ENCODE measurements around the gene KIF16B.

The KIF16B gene

DNA sequence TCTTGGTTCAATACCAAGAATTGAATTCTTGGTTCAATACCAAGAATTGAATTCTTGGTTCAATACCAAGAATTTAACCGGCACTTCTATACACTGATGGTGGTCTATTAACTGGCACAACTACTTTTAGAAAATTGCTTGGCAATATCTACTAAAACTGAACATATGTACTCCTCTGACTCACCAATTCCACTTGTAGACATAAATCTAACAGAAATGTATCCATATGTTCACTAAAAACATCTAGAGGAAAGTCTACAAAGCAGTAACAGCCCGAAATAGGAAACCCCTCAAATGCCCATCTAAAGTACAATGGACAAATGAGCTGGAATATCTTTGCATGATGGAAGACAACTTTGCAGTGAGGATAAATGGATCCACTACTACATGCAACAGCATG is 71.9 kb downstream of the KIF16B start:
- no peak for DNase-seq
- no peaks in the 10 kb centered on the region for H3K27me3 Mint-ChIP-seq
- no peak overlapping the region for H3K4me3 Mint-ChIP-seq
- no peaks in the 10 kb centered on the region for H3K4me1 Mint-ChIP-seq (ENCODE audit: low read depth)
- H3K27ac Mint-ChIP-seq, result no peak overlapping the region
- H3K36me3 Mint-ChIP-seq (ENCODE audit: low read depth), result peaks cover 68% of the 10 kb centered on the region
- H3K9me3 Mint-ChIP-seq, result no peaks in the 10 kb centered on the region

DNA sequence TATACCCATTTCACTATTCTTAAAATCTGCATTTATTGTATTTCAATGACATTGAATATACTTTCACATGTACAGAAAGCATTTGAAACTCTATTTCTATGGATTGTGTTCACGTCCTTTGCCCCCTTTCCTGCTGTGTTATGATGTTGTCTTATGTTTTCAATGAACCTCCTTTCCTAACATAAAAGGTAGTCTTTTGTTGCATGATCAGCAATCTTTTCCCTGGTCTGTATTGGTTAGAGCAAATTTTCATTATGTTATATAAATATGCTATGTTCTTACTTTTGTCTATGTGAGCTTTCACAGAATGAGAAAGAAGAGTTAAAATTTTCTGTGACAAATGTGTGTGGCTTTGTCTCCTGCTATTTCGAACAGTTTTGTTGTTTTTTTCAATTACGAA is 73.1 kb downstream of the KIF16B start:
- no peak overlapping the region for H3K4me3 Mint-ChIP-seq
- H3K36me3 Mint-ChIP-seq (ENCODE audit: low read depth), result peaks cover 68% of the 10 kb centered on the region
- no peak for DNase-seq
- H3K9me3 Mint-ChIP-seq, result no peaks in the 10 kb centered on the region
- no peaks in the 10 kb centered on the region for H3K4me1 Mint-ChIP-seq (ENCODE audit: low read depth)
- H3K27ac Mint-ChIP-seq, result no peak overlapping the region
- no peaks in the 10 kb centered on the region for H3K27me3 Mint-ChIP-seq

DNA sequence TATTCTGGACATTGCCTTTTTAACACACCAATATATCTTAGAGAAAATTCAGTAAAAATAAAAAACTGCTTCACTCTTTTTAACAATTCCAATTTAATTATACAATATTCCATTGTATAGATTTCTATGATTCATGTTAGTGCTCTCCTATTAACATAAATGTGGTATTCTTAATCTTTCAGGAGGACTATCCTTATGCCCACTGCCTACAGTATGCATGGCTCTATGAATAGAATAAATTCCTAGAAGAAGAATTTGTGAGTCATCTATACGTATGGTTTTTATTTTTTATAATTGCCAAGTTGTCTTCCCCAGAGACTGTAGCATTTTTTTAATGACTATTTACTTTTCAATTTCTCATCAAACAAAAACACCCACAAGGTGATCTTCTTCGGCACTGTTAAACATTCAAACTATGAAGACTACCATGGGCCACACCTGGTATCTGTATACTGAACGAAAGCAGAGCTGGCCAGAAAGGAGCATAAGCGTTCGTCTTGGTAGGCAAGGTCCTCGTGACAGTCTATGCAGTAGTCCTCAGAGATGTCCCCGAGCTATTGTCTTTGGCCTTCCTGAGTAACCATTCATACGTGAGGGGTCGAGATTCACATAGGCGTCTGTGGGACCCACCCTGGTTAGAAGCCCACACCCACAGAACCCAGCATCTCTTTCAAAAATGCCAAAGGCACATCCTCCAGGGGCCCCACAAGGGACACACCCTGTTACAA is 74.6 kb downstream of the KIF16B start:
- Mint-ChIP-seq H3K36me3 (ENCODE audit: low read depth) (peaks cover 64% of the 10 kb centered on the region), H3K4me1 (ENCODE audit: low read depth) (no peaks in the 10 kb centered on the region), H3K4me3 (no peak overlapping the region), H3K27ac (no peak overlapping the region), H3K27me3 (no peaks in the 10 kb centered on the region), H3K9me3 (no peaks in the 10 kb centered on the region)
- no peak for DNase-seq

DNA sequence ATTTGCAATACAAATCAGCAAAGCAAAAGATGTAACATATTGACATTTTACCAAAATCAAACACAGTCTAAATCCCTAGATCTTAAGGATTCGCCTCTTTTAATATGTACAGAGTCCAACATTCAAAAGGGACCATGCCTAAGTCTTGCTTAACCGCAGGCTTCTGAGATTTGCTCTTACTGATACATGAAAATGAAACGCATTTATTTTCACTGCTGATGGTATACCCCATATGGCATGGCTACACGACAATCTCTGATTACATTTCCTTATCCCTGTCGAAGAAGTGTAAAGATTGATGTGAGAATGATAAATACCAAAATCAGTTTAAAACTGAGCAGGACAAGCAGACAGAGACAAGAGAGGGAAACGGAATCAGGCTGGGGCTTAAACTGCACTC is 75.4 kb downstream of the KIF16B start:
- Mint-ChIP-seq H3K27me3 (no peaks in the 10 kb centered on the region), H3K9me3 (no peaks in the 10 kb centered on the region), H3K36me3 (ENCODE audit: low read depth) (peaks cover 64% of the 10 kb centered on the region), H3K4me1 (ENCODE audit: low read depth) (no peaks in the 10 kb centered on the region), H3K4me3 (no peak overlapping the region), H3K27ac (no peak overlapping the region)
- DNase-seq, result no peak

DNA sequence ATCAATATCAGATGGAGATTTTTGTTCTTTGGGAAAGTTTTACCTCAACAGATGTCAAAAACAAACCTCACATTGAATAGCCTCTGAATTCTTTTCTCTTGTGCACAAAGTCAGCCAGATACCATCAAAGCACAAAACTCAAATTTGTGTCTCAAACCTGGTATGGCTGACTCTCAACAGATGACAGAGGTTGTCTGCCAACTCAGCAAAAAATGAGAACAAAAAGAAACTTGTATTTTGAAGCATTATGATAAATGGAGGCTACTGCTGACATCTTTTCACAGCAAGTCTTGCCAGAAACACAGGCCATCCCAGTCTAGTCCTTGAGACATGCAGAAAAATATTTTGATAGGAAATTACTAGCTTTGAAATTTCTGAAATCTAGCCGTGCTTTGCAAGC is 79.8 kb downstream of the KIF16B start:
- Mint-ChIP-seq H3K9me3 (no peaks in the 10 kb centered on the region), H3K27me3 (no peaks in the 10 kb centered on the region), H3K4me1 (ENCODE audit: low read depth) (no peaks in the 10 kb centered on the region), H3K36me3 (ENCODE audit: low read depth) (peaks cover 68% of the 10 kb centered on the region), H3K27ac (no peak overlapping the region), H3K4me3 (no peak overlapping the region)
- DNase-seq, result no peak

DNA sequence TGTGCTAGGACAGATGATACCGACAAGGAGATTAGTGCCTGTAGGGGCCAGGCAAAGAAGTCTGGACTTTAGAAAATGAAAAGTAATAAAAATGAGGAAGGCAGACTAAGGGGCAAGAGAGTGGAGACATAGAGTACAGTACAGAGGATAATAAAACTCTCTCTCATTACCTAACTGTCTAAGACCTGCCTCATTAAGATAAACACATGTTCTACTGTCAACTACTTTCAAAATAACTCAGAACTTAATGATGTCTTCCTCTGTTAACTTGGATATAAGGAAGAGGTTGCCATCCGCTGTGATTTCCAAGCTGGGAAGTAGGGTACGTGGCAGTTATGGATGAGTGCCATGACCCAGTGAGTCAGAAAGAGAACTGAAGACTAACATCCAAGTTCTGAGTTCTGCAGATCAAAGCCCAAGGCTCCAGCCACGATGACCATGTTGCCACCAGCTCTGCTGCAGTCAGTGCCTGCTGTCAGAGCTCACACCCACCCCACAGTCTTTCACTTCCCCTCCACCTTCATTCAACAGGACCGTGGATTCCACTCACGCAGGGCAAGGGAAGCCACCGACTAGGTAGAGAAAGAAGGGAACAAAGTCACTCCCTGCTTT is 81.8 kb downstream of the KIF16B start:
- no peak overlapping the region for H3K4me3 Mint-ChIP-seq
- H3K4me1 Mint-ChIP-seq (ENCODE audit: low read depth), result no peaks in the 10 kb centered on the region
- H3K36me3 Mint-ChIP-seq (ENCODE audit: low read depth), result peaks cover 66% of the 10 kb centered on the region
- H3K27ac Mint-ChIP-seq, result no peak overlapping the region
- no peaks in the 10 kb centered on the region for H3K9me3 Mint-ChIP-seq
- no peaks in the 10 kb centered on the region for H3K27me3 Mint-ChIP-seq
- DNase-seq, result no peak

DNA sequence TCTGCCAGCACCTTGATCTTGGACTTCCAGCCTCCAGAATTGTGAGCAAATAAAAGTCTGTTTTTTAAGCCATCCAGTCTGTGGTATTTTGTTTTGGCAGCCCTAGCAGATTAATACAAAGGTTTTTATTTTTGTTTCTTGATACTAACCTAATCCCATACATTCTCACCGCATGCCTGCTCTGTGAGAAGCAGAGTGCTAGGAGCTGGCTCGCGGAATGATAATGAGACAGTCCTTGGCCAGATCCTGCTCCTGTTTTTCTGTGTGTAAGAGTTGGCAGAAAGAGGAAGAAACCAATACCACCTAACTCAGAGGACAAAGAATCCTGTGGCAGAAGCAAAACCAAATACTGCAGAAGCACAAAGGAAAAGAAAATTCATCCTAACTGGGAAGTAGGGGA is 82.6 kb downstream of the KIF16B start:
- Mint-ChIP-seq H3K4me1 (ENCODE audit: low read depth) (no peaks in the 10 kb centered on the region), H3K36me3 (ENCODE audit: low read depth) (peaks cover 64% of the 10 kb centered on the region), H3K27ac (no peak overlapping the region), H3K9me3 (no peaks in the 10 kb centered on the region), H3K4me3 (no peak overlapping the region), H3K27me3 (no peaks in the 10 kb centered on the region)
- DNase-seq, result no peak

DNA sequence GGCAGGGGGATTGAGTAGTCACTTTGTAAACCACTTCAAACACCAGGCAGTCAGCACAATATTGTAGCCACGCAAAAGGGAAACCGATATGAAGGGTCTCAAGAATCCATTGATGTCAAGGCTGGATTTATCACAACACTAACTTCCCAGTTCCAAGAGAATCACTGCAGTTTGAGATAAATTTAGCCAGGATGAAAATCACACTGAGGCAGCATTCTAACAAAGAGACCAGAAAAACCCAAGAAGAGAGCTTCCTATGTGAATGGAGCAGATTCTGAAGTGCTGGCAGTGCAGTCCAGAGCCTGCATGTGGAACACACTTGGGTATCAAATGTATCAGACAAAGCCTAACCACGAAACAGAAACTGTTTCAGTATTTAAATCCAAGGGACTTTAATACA is 84.6 kb downstream of the KIF16B start:
- DNase-seq, result no peak
- H3K4me3 Mint-ChIP-seq, result no peak overlapping the region

DNA sequence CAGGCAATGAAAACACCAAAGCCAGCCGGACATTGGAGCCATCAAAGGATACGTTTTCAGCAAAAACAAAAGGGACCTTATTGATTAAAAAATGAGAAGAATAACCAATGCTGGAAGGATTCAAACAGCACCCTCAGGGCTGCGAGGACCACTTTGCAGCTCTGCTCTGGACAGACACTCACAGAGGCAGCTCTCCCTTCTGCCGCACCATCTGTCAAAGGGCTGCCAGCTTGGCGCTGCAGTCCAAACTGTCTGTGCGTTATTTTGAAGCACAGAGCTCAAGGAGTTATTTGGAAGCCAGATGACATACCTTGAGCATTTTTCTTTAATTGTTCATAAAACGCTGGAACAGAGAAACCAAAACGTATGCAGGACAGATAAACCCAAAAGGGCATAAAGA is 85.2 kb downstream of the KIF16B start:
- H3K9me3 Mint-ChIP-seq, result no peaks in the 10 kb centered on the region
- DNase-seq, result no peak
- H3K36me3 Mint-ChIP-seq (ENCODE audit: low read depth), result peaks cover 55% of the 10 kb centered on the region
- no peak overlapping the region for H3K27ac Mint-ChIP-seq
- no peaks in the 10 kb centered on the region for H3K4me1 Mint-ChIP-seq (ENCODE audit: low read depth)
- H3K4me3 Mint-ChIP-seq, result no peak overlapping the region
- no peaks in the 10 kb centered on the region for H3K27me3 Mint-ChIP-seq

More for the DNA sequence above, 84.6 kb downstream of the KIF16B start:
- Mint-ChIP-seq H3K36me3 (ENCODE audit: low read depth) (peaks cover 59% of the 10 kb centered on the region), H3K4me1 (ENCODE audit: low read depth) (no peaks in the 10 kb centered on the region), H3K9me3 (no peaks in the 10 kb centered on the region), H3K27ac (no peak overlapping the region), H3K27me3 (no peaks in the 10 kb centered on the region)

DNA sequence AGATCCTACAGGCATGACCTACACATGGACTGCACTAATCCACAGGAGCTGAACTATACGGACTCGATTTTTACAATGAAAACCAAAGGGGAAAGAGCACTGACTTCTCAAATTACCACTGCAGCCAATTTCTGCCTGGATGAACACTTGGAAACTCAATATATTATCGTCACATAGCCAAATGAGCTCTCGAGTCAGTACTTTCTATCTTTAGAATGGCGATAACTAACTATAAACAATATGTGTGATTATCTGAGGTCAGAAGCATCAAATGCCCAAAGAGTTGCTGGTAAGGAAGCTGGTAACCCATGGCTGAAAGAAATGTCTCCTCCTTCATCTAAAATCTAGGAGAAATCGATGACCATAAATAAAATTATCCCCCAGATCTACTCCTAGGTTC is 86.7 kb downstream of the KIF16B start:
- no peak for DNase-seq
- Mint-ChIP-seq H3K4me1 (ENCODE audit: low read depth) (no peaks in the 10 kb centered on the region), H3K4me3 (no peak overlapping the region), H3K9me3 (no peaks in the 10 kb centered on the region), H3K27me3 (no peaks in the 10 kb centered on the region), H3K27ac (no peak overlapping the region), H3K36me3 (ENCODE audit: low read depth) (peaks cover 50% of the 10 kb centered on the region)

DNA sequence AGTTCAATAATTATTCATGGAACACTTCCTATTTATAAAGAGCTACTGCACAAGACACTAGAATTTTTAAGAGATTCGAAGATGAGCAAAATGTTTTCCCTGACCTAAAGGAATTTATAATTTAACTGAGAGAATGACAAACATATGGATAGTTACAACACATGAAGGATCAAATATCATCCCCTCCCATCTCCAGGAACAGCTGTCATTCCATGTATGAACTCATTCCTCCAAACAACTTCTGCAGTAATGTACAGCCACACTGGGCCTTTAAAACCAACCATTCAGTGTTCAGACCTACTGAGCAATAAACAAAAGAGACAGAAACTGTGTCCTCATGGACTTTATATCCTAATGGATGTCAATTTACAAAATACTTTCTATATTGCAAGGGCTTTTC is 87.8 kb downstream of the KIF16B start:
- H3K27ac Mint-ChIP-seq, result no peak overlapping the region
- no peaks in the 10 kb centered on the region for H3K27me3 Mint-ChIP-seq
- no peaks in the 10 kb centered on the region for H3K4me1 Mint-ChIP-seq (ENCODE audit: low read depth)
- no peaks in the 10 kb centered on the region for H3K9me3 Mint-ChIP-seq
- DNase-seq, result no peak
- H3K4me3 Mint-ChIP-seq, result no peak overlapping the region
- peaks cover 42% of the 10 kb centered on the region for H3K36me3 Mint-ChIP-seq (ENCODE audit: low read depth)

DNA sequence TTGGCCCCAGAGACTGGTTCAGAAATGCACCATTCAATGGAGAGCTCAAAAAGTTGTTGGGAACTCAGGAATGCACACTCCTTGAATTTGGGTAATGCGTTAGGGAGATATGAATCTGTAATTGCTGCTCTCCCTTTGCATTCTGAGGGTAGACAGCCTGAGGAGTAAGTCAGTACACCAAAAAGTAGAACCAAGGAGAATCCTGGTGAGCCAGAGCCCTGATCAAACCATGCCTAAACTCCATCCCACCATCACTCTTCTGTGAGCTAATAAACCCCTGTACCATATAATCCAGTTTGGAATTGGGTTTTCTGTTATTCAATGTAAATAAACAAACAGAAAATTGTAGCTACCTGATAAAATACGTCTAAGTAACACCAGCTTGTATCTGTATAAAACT is 90.2 kb downstream of the KIF16B start:
- Mint-ChIP-seq H3K27ac (no peak overlapping the region), H3K9me3 (no peaks in the 10 kb centered on the region), H3K4me1 (ENCODE audit: low read depth) (peaks cover under 1% of the 10 kb centered on the region), H3K4me3 (no peak overlapping the region), H3K36me3 (ENCODE audit: low read depth) (peaks cover 39% of the 10 kb centered on the region), H3K27me3 (no peaks in the 10 kb centered on the region)
- DNase-seq, result no peak

DNA sequence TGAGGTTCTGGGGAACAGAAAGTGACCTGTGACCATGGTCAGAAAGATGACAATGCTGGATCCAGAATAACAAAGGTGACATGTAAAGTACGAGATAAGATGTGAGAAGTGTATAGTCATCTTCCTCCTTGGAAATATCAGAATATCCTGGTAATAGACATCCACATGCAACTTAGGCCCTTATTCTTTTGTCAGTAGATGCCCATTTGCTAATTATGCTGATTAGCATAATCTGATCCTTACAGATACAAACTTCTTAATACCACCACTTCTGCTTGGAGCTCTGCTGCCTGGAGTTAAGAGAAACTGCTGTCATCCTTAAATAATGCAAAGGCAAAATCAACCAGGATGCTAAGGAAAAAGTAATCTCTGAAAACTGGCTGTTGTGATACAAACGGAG is 91.3 kb downstream of the KIF16B start:
- Mint-ChIP-seq H3K4me1 (ENCODE audit: low read depth) (peaks cover 9% of the 10 kb centered on the region), H3K36me3 (ENCODE audit: low read depth) (peaks cover 33% of the 10 kb centered on the region), H3K27me3 (no peaks in the 10 kb centered on the region), H3K4me3 (no peak overlapping the region), H3K27ac (no peak overlapping the region), H3K9me3 (no peaks in the 10 kb centered on the region)
- no peak for DNase-seq

DNA sequence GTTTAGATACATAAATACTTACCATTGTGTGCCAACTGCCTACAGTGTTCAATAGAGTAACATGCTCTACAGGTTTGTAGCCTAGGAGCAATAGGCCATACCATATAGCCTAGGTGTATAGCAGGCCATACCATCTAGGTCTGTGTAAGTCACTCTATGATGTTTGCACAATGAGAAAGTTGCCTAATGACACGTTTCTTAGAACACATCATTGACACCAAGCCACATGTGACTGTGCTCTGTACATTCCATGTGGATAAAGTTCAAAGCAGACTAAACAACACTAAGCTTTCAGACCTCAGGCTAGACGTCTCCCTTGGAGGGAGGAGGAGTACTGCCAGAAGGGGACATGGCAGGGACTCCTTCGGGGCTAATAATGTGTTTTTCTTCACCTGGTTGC is 93.6 kb downstream of the KIF16B start:
- Mint-ChIP-seq H3K36me3 (ENCODE audit: low read depth) (peaks cover 23% of the 10 kb centered on the region), H3K9me3 (no peaks in the 10 kb centered on the region), H3K27me3 (no peaks in the 10 kb centered on the region), H3K4me1 (ENCODE audit: low read depth) (peaks cover 9% of the 10 kb centered on the region), H3K4me3 (no peak overlapping the region), H3K27ac (no peak overlapping the region)
- DNase-seq, result no peak

DNA sequence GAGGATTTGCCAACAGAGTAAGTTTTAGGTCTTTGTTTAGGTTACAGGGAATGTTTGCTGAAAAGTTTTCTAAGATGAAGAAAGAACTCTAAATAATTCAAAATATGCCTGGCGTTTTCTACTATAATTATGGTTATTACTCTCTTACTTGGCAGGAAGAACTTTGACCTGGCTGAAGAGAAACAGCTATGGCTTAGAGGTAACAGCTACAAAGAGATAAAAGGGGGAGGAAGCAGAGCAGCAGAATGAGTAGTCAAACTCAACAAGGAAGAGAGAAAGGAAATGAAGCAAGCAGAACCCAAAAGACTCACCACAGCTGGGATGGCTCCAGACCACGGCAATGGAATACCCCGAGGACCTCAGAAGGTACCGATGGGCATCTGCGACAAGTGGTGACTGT is 95.6 kb downstream of the KIF16B start:
- Mint-ChIP-seq H3K27me3 (no peaks in the 10 kb centered on the region), H3K4me1 (ENCODE audit: low read depth) (peaks cover 10% of the 10 kb centered on the region), H3K36me3 (ENCODE audit: low read depth) (peaks cover 18% of the 10 kb centered on the region), H3K27ac (peak overlapping the region; percentile 66), H3K4me3 (no peak overlapping the region), H3K9me3 (no peaks in the 10 kb centered on the region)
- no peak for DNase-seq
